Stomach (tissue), 4 donors: ENCODE measurements around the gene FEM1C.

ENCODE experiments used
- EP300 ChIP-seq: sonication (generic); formaldehyde crosslinking; IDR thresholded peaks from one replicate; pipeline ENCODE4 v1.6.1; 2017; ENCODE audit warnings: antibody characterized with exemption
- POLR2A ChIP-seq, 4 donors: fragments of 450-650 bp; IDR thresholded peaks; one replicate each; pipeline ENCODE4 v1.6.1; 2016; ENCODE audit warnings: antibody characterized with exemption in 4 of 4, control low read depth in 2 of 4, mild to moderate bottlenecking in 1 of 4, moderate library complexity in 1 of 4
- TF ChIP-seq, protein P1 (sequence below), 7 experiments: fragments of 450-650 bp in 4 of 7; fragments of 200-600 bp in 3 of 7; sonication (generic) in 3 of 7; IDR thresholded peaks; one replicate each; pipeline ENCODE4 v1.5.1; 2016 to 2019; ENCODE audit warnings: antibody characterized with exemption in 7 of 7, control low read depth in 2 of 7, mild to moderate bottlenecking in 1 of 7

DNA sequence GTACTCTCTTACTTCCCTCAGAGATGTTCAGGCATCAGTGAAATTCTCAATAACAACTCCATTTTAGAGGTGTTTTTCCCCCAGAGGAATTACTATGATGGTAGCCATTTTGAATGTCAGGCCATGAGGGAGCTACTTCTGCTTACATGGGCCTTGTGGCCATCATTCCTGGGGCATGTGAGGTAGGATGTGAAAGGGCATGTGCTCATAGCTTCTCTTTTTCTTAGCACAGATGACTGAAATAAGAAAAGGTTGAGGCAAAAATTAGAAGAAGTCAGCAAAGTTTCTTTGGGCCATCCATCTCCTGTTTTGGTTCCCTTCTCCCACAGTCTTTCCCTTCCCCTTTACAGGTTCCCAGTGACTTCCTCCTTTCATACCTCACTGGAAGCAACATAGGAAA is 68.8 kb downstream of the FEM1C start:
- no peak for TF ChIP-seq EP300
- TF ChIP-seq, protein P1, sequence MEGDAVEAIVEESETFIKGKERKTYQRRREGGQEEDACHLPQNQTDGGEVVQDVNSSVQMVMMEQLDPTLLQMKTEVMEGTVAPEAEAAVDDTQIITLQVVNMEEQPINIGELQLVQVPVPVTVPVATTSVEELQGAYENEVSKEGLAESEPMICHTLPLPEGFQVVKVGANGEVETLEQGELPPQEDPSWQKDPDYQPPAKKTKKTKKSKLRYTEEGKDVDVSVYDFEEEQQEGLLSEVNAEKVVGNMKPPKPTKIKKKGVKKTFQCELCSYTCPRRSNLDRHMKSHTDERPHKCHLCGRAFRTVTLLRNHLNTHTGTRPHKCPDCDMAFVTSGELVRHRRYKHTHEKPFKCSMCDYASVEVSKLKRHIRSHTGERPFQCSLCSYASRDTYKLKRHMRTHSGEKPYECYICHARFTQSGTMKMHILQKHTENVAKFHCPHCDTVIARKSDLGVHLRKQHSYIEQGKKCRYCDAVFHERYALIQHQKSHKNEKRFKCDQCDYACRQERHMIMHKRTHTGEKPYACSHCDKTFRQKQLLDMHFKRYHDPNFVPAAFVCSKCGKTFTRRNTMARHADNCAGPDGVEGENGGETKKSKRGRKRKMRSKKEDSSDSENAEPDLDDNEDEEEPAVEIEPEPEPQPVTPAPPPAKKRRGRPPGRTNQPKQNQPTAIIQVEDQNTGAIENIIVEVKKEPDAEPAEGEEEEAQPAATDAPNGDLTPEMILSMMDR (IDR thresholded peaks at IDR 0.05), result no peak
- TF ChIP-seq POLR2A (IDR thresholded peaks at IDR 0.05), result no peak
